ENCODE measurements around the gene MPHOSPH9.

MPHOSPH9 gene

DNA sequence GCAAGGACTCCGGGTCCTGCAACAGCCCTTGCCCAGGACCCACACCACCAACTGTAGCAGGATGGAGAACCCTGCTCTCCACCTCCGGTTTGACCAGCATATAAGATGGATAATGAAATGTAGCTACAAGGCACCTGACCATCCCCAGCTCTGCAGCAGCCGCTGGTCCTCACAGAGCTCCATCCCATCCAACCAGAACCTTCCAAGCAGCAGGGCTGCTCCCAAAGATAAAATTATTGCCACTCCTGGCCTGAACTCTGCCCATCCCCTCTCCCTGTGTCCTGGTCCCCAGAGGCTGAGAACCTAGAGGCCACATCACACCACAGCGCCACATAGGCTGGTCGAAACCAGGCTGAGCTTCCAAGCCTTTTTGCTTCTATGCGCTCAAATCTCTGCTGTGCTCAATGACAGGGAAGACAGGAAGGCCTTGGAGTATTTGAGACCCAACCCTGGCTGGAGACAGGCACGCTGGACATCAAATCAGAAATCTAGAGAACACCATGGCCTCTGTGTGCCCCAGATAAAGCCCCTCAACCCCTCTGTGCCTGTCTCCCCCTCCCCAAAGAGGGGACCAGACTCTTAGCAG, 34.5 kb upstream of the MPHOSPH9 start:
- H3K27ac ChIP-seq: peak overlapping the region; percentile 83
- POLR2A ChIA-PET (ENCODE audit: low non-redundant PET): no interaction called here
- no peak for DNase-seq (ENCODE audit: low spot score)
- TF ChIP-seq, protein P1, sequence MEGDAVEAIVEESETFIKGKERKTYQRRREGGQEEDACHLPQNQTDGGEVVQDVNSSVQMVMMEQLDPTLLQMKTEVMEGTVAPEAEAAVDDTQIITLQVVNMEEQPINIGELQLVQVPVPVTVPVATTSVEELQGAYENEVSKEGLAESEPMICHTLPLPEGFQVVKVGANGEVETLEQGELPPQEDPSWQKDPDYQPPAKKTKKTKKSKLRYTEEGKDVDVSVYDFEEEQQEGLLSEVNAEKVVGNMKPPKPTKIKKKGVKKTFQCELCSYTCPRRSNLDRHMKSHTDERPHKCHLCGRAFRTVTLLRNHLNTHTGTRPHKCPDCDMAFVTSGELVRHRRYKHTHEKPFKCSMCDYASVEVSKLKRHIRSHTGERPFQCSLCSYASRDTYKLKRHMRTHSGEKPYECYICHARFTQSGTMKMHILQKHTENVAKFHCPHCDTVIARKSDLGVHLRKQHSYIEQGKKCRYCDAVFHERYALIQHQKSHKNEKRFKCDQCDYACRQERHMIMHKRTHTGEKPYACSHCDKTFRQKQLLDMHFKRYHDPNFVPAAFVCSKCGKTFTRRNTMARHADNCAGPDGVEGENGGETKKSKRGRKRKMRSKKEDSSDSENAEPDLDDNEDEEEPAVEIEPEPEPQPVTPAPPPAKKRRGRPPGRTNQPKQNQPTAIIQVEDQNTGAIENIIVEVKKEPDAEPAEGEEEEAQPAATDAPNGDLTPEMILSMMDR (conservative IDR thresholded peaks at IDR 0.05; ENCODE audit: low read depth): no peak
- CTCF ChIA-PET: interaction anchor here (0.5 to 0.6 kb wide), 2 partner anchors 130 to 265 kb away, joined by 3 to 5 read pairs; no protein-coding TSS in a partner anchor

DNA sequence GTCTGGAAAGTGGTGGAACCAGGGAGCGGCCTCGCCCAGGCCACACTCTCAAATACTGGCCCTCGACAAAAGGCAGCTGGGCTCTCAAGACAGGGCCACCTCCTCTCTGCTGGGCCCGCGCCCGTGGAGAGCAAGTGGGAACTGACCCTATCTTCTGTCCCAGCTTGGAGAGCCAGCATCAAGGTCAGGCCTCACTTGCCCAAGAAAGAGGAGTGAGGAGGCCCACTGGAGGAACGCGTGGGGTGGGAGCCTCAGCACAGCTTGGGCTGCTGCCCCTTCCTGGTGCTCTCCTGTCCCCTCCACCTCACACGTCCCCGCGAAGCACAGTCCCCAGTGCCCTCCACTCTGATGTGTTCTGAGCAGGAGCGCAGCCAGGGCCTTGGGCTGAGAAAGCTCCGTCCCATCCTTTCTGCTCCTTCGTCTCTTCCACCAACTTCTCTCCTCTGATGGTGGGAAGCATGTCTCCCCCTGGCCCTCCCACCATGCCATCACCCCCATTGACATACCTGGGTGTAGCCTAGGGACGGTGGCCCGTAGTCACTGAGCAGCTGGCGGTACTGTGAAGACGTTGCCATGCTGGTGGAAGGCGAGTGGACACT, 33.8 kb upstream of the MPHOSPH9 start:
- H3K27ac ChIP-seq: peak overlapping the region; percentile 83
- CTCF ChIA-PET: no interaction called here
- DNase-seq (ENCODE audit: low spot score): no peak
- TF ChIP-seq, protein P1 (conservative IDR thresholded peaks at IDR 0.05; ENCODE audit: low read depth): no peak
- POLR2A ChIA-PET (ENCODE audit: low non-redundant PET): no interaction called here

DNA sequence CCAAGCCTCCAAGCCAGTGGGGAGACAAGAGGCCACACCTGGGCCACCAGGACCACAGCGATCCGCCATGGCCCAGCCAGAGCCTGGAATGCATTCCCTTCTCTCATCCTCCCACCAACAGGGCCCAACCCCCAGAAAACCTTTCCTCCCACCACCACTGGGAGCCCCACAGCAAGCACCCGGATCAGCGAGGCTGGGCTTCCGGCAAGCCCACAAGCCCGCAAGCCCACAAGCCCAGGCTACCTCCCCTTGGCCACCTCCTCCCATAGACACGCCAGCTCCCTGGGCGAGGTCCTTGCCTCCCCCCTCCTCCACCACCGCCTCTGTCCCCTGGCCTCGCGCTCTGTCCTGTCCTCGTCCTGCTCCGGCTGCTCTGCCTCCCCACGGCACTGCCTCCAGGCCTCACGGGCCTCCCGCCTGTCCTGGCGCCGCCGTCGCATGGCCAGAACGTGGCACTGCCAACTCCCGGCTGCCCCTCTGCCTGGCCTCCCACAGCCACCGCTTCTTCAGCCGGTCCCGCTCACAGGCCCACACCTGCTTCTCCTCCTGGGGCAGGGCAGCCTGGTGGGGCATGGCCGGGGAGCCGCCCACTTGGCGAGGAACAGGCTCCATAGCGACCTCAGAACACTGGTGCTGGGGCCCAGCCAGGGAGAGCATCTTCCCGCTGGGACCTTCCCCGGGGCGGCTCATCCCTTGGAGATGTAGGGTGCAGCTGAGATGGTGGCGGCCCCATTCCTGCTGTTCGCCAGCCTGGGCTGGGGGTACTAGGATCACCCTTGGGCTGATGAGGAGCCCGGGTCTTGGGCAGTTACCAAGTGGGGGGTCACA, 33.1 kb upstream of the MPHOSPH9 start:
- ChIA-PET CTCF (no interaction called here), POLR2A (ENCODE audit: low non-redundant PET) (no interaction called here)
- DNase-seq (ENCODE audit: low spot score): no peak
- peak overlapping the region; percentile 83 for H3K27ac ChIP-seq
- TF ChIP-seq, protein P1 (conservative IDR thresholded peaks at IDR 0.05; ENCODE audit: low read depth): no peak

DNA sequence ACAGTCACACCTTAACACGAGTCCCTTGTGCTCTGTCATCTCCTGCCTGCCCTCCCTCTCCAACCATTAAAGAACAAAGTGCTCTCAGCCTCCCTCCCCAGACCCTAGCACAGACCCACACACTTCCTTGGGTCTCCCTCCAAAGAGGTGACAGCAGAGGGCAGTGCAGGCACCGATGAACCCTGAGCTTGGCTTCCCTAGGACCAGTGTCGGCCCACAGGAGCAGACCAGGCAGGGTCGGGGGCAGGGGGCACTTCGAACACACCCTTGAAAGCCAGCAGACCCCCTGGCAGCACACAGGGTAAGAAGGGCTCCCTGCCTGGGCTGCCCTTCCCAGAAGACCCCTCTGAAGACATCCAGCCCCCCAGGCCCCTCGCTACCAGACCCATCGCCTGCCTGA, 31.7 kb upstream of the MPHOSPH9 start:
- H3K27ac ChIP-seq: peak overlapping the region; percentile 83; the same call in 1 of the 2 replicates
- CTCF ChIA-PET: no interaction called here
- DNase-seq (ENCODE audit: low spot score): no peak
- POLR2A ChIA-PET (ENCODE audit: low non-redundant PET): no interaction called here
- TF ChIP-seq, protein P1 (conservative IDR thresholded peaks at IDR 0.05; ENCODE audit: low read depth): no peak

DNA sequence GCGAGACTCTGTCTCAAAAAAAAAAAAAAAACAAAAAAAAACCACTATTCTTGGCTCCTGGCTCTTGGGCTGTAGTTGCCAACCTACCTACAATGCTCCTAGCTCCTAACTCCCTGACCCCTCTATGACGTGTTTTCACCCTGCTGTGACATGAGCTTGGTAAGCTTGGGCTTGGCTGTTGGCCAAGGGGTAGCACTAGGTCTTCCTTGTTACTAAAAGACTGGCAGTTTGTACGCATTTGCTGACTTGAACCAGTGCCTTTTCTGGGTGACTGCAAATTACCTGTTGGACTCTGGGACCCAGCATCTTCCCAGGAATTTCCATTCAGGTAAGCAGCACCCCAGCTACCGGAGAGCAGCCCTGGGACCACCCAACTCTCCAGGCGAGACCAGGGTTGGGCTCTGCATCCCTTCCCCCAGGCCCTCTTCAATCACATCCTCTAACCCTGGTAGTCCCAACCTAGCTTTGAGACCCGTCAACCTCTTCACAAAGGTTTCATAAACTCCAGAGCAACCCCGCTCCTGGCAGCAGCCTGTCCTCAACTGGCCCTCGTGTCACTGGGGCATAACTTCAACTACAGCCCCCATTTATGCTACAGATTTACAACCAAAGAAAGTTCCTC, 30.4 kb upstream of the MPHOSPH9 start:
- POLR2A ChIA-PET (ENCODE audit: low non-redundant PET): no interaction called here
- H3K27ac ChIP-seq: peak overlapping the region; percentile 35; the same call in 1 of the 2 replicates
- no peak for DNase-seq (ENCODE audit: low spot score)
- CTCF ChIA-PET: interaction anchor here (0.6 kb wide), 1 partner anchor 25 kb away, joined by 9 read pairs; no protein-coding TSS in a partner anchor
- TF ChIP-seq, protein P1 (conservative IDR thresholded peaks at IDR 0.05; ENCODE audit: low read depth): no peak

DNA sequence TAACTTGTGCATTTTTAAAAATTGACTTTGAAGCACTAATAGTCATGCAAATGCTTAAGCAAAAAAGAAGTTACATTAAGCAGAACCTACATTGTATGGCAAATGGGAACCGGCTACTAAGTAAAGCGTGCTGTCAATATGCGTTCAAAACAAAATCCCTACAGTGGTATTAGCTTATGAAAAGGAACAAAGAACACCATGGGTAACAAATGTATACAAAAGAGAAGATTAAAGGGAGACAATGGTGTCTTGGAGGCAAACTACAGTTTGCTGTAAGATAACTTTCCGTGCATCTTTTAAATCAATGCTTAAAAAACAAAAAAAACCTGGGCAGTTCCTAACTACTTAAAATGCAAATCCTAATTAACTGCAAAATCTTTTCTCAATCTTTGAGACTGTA, 28.3 kb upstream of the MPHOSPH9 start:
- POLR2A ChIA-PET (ENCODE audit: low non-redundant PET): no interaction called here
- no peak overlapping the region for H3K27ac ChIP-seq
- no peak for DNase-seq (ENCODE audit: low spot score)
- CTCF ChIA-PET: no interaction called here
- TF ChIP-seq, protein P1 (conservative IDR thresholded peaks at IDR 0.05; ENCODE audit: low read depth): no peak
